ENCODE data around the gene LAMC2. TPM values are rescaled to one million over a fixed set of nuclear protein-coding genes. Genes with fewer than 3 reads are reported as not detected.

LAMC2 gene
- polyA plus RNA-seq, 3 donors: not detected

GRCh38 chr1:183293876-183294275 lies 107.8 kb downstream of the LAMC2 start:
- Histone ChIP-seq H3K4me2 (replicated peaks; ENCODE audit: extremely low read depth, low read length, poor library complexity, severe bottlenecking) (no peak overlapping the region), H4K20me1 (ENCODE audit: insufficient read depth, low read length) (no peaks in the 10 kb centered on the region), H3K36me3 (replicated peaks in 1 of 2; ENCODE audit: control insufficient read depth in 1 of 2, insufficient read depth in 2 of 2, low read length in 2 of 2) (no peaks in the 10 kb centered on the region), H3K27me3 (ENCODE audit: control insufficient read depth in 2 of 2, insufficient read depth in 2 of 2, low read length in 2 of 2) (no peaks in the 10 kb centered on the region), H2AFZ (ENCODE audit: insufficient read depth, low read depth, low read length, poor library complexity, severe bottlenecking) (no peak overlapping the region), H3K79me2 (ENCODE audit: insufficient read depth, low read length) (no peaks in the 10 kb centered on the region), H3K4me1 (ENCODE audit: control insufficient read depth in 1 of 2, insufficient read depth in 2 of 2, low read length in 2 of 2) (no peaks in the 10 kb centered on the region), H3K4me3 (replicated peaks in 1 of 3; ENCODE audit: low read depth in 2 of 3, low read length in 3 of 3) (no peak overlapping the region), H3K9me3 (replicated peaks in 1 of 2; ENCODE audit: control insufficient read depth in 1 of 2, insufficient read depth in 1 of 2, low read length in 2 of 2) (peaks cover 0 to 1% of the 10 kb centered on the region in 2 donors), H3K27ac (ENCODE audit: low read depth in 1 of 2, low read length in 2 of 2) (no peak overlapping the region), H3K9ac (ENCODE audit: insufficient read depth, low read length, poor library complexity, severe bottlenecking) (no peak overlapping the region)
- peaks cover 0 to 2% (median 0%) of the 10 kb centered on the region in 7 donors for H3K9me3 Mint-ChIP-seq
- WGBS (ENCODE audit: insufficient coverage): no CpG with 5 or more reads among the region's 1 CpG
- no peaks in the 10 kb centered on the region for H3K4me1 Mint-ChIP-seq
- H3K27ac Mint-ChIP-seq: no peak overlapping the region
- no peak overlapping the region for H3K4me3 Mint-ChIP-seq
- no peaks in the 10 kb centered on the region for H3K36me3 Mint-ChIP-seq
- peaks cover 0 to 5% (median 4%) of the 10 kb centered on the region in 3 donors for H3K27me3 Mint-ChIP-seq (ENCODE audit: low read depth in 3 of 3)
- no peak for DNase-seq
- no peak for TF ChIP-seq CTCF (IDR thresholded peaks at IDR 0.05)
- intact Hi-C loops (cut with micrococcal nuclease): no loop called here

Other genes with a start within 250 kb of the LAMC2 start
- not detected for gene SHCBP1L, start 233.1 kb upstream of the LAMC2 start, polyA plus RNA-seq
- gene LAMC1, start 162.8 kb upstream of the LAMC2 start, polyA plus RNA-seq: 1 to 10 TPM in 1 of 3 donors, under 1 TPM in 2; 0.34 to 1.7 (median 0.95) TPM
- under 1 TPM in 2 of 3 donors, not detected in 1; 0.22 to 0.43 TPM for gene NMNAT2, start 232.1 kb downstream of the LAMC2 start, polyA plus RNA-seq